ENCODE measurements around the gene ZNF506.
"Not testable (repeated sequence)": the region's sequence is repeated elsewhere in the genome, so short reads cannot be mapped to it uniquely, and the experiment has no call there.

ZNF506 gene

DNA sequence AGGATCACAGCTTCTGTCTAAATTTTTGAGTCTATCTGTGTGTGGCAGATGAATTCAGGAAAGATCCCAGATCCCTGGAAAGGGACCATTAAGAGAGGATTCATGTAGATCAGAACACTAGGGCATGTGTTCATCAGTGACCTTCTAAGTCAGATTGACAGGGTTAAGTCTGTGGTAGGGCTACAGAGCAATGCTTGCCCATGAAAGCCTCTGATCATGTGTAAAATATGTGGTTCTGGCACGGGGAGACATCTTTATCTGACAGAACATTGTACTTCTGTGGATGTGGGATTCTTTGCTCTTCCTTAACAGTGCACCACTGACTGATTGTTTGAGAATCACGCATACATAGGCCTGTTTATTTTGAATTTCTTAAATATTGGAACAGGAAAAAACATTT lies 42.9 kb downstream of the ZNF506 start:
- DNase-seq (ENCODE audit: low read depth in 2 of 2): no peak

- no peak for DNase-seq (ENCODE audit: low read depth in 2 of 2)
These were observed 43.9 kb downstream of the ZNF506 start for GRCh38 chr19:19777692-19778091.

DNA sequence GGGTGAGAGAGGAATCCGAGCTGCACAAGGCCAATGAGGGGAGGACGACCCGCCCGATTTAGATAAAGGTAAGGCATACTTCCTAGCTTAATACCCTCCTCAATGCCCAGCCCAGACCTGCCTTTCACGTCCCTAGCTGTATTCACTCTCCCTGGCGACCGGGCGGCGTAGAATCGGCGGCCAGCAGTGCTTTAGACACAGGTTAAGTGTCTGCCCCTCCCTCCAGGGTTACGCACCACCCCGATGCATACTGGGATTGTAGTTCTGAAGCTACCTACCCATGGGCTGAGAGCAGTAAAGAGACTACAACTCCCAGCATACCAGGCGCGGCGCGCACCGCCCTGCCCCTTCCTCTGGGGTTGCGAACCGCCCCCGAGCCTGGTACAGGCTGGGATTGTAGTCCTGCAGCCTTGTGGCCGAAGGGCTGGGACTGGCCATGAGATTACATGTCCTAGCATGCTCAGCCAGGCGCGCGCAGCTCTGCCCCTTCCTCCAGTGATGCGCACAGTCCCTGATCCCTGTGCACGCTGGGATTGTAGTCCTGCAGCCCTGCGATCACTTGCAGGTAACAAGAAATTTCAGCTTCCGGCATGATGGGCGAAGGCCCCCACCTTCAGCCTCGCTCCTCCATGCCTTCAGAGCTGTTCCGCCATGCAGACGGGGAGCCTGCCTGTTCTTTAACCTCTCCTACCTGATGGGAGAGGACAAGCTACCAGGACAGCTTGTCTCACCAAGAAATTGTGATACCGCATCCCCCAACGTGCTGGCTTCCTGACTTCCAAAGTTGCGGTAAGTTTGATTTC lies 45.1 kb downstream of the ZNF506 start:
- peak; percentile 87 to 89 for DNase-seq (ENCODE audit: low read depth in 2 of 2)

GRCh38 chr19:19775891-19776205 lies 45.7 kb downstream of the ZNF506 start:
- no peak for DNase-seq (ENCODE audit: low read depth in 2 of 2)

DNA sequence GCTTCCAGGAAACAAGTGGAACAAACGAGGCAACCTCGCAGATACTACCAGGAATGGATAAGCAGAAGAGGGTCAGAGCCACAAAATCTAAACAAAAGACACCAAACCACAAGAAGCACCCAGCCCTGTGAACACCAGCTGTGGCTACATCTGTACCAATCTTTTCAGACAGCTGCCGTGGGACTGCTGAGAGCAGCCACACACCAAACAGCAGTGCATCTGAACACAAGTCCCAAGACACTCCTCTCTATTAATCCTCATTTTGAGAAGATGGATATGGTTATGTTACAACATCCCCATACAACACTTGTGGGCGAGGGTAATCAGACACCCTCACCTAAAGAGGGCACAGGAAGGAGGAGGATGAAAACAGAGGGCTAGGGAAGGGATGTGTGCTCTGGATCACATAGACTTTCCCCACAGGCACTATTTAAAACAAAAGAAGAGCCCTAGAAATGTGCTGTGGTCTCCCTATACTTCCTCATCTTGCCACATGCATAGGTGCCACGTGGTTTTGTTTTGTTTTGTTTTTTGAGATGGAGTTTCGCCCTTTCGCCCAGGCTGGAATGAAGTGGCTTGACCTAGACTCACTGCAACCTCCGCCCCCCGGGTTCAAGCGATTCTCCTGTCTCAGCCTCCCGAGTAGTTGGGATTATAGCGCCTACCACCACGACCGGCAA lies 47.1 kb downstream of the ZNF506 start:
- no peak for DNase-seq (ENCODE audit: low read depth in 2 of 2)

GRCh38 chr19:19771963-19772362 lies 49.6 kb downstream of the ZNF506 start:
- DNase-seq (ENCODE audit: low read depth in 2 of 2): not testable (repeated sequence)

- DNase-seq (ENCODE audit: low read depth in 2 of 2): not testable (repeated sequence)
These were observed 51.6 kb downstream of the ZNF506 start for GRCh38 chr19:19769971-19770370.

DNA sequence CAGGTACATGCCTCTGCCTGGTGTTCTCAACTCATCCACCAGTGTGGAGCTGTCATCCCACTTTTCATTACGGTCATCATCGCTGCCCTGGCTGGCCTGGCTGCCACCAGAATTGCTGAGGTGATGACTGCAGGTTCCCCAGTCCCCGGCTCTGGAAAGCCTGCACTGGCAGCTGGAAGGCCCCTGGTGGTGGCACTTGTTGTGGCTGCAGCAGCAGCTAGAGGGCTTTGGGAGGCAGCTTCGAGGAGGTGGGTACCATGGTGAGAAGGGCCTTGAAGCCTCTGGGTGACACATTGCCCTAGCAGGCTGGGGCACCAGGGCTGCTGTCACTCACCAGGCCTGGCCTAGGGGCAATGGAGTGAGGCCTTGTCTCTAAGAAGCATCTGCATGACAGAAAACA lies 63.4 kb downstream of the ZNF506 start:
- DNase-seq (ENCODE audit: low read depth in 2 of 2): no peak

GRCh38 chr19:19752760-19753403 lies 68.7 kb downstream of the ZNF506 start:
- no peak for DNase-seq (ENCODE audit: low read depth in 2 of 2)

- no peak for DNase-seq (ENCODE audit: low read depth in 2 of 2)
These were observed 69.7 kb downstream of the ZNF506 start for GRCh38 chr19:19751846-19752245.

DNA sequence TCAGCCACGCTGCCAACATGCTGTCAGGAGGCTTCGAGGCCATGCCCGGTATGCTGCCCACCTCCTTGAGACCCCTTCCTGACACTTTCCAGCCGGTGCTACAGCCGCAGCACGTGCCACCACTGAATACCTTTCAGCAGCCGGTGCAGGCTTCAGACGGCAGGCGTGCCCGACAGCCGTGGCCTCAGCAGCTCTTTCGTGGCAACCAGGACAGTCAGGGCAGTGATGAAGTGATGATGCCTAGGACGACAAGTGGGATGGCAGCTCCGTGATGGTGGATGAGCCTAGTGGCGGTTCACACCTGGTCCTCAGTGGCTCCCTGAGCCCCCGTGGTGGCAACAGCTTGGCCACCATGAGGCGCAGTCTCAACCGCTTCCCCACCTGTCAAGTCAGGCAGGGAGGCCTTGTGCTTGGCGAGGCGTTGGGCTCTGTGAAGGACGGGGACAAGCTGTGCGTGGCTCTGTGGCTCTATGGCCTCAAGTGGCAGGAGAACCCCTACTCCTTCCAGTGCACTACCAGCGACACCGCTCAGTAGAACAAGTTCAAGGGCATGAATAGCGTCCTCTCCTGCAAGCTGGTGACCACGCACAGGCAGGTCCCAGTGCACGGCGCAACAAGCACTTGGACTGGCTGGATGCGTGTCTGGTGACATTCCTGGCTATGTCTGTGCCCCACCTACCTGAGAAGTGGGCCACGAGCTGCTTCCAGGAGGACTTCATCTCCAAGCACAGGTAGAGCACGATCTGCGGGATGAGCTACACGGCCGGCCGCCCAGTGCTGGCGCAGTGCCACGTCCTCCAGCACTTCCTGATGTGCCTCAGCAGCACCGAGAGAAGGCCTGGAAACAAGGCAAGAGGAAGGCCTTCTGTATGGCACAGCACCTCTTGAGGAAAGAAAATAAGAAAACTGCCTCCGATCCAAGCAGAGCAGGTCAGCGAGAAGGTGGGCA lies 70.4 kb downstream of the ZNF506 start:
- DNase-seq (ENCODE audit: low read depth in 2 of 2): no peak

GRCh38 chr19:19749908-19750841 lies 71.4 kb downstream of the ZNF506 start:
- no peak for DNase-seq (ENCODE audit: low read depth in 2 of 2)

- DNase-seq (ENCODE audit: low read depth in 2 of 2): no peak
These were observed 72.2 kb downstream of the ZNF506 start for GRCh38 chr19:19749117-19749907.

GRCh38 chr19:19748249-19748938 lies 73.2 kb downstream of the ZNF506 start:
- no peak for DNase-seq (ENCODE audit: low read depth in 2 of 2)

DNA sequence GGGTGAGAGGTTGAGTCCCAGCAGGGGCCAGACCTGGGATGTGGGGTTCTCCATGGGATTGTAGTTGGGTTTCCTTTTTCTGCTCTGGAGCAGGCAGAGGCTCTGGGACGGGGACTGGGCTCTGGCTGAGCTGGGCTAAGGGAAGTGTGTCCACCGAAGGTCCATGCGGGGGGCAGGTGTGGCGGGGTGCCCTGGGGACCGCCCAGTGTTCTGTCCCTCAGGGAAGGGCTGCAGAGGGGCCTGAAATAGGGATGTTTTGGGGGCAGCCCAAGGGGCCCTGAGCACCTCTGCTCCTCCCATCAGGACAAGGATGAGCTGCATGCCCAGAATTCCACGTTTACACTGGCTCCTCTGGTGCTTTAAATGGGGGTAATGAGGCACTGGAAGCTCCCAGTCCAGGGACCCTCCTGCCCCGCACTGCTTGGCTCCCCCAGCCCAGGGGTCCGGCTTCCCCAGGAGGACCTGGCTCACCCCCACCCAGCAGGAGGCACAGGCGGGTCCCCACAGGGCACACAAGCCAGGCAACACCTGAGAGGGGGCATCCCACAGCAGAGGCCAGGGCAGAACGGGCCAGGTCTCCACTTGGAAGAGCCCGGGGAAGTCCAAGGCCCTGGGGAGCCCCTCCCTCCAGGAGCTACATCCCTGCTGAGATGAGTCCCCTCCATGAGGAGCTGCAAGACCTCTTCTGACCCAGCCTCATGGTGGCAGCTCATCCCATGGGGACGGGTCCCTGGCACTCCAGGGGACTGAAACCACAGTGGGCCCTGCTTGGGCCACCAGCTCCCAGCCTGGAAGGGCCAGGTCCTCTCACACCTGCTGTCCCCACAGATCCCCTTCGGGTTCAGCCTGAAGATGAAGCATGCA lies 74.0 kb downstream of the ZNF506 start:
- DNase-seq (ENCODE audit: low read depth in 2 of 2): no peak

GRCh38 chr19:19746286-19747213 lies 75.0 kb downstream of the ZNF506 start:
- no peak for DNase-seq (ENCODE audit: low read depth in 2 of 2)
